GM19468 (cell line): ENCODE measurements around the gene MBNL2.

Experiments
- ATAC-seq: cut with Tn5 transposase; IDR thresholded peaks from one replicate; pipeline ENCODE4 v1.9.1; 2021; ENCODE audit warnings: mild to moderate bottlenecking, moderate library complexity, moderate number of reproducible peaks; ENCODE audit not compliant: unreplicated experiment; ENCODE audit errors: extremely low read depth

Gene MBNL2

DNA sequence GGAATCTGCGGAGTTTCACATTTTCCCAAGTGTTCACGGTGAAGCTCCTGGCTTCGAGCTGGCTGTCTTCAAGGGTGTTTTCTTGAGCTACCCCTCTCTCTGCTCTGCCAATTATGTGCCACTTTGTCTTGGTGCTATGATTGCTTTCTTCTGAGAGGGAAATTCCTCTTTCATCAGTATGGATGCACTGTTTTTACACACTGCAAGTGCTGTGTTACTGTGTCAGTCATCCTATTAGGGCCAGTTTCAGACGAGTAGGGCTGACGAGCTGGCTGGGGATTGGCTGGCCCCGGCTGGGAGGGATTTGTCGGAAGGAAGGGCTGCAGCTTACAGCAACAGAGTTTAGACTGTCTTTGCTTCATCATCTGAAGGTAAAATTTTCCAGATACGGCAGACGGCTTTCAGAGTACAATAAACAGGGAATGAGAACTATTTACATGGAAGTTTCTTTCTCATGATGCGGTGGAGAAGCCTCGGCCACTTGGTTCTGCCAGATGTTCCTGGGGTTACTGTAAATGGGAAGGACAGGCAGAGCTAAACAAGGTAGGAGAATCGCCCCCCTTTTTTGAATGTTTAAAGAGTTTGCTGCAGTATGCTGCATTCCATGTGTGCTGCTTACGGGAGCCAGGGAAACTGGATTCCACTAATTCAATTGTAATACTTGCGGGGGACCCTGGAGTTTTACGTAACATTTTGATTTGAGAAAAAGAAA lies at the start of gene MBNL2:
Gene MBNL2 (plus strand): TSS at position 345 of the 712 bp plus-strand sequence. CDS start 53,903 bp downstream, outside the sequence.
- peak; percentile 98 for ATAC-seq

- ATAC-seq, result no peak
Measured at GRCh38 chr13:97174638-97175037, 47.5 kb upstream of the MBNL2 start.

- ATAC-seq, result no peak
Measured at GRCh38 chr13:97175041-97175440, 47.1 kb upstream of the MBNL2 start.

- no peak for ATAC-seq
Measured at GRCh38 chr13:97179501-97179900, 42.6 kb upstream of the MBNL2 start.

GRCh38 chr13:97182111-97182890 lies 39.8 kb upstream of the MBNL2 start:
- no peak for ATAC-seq

GRCh38 chr13:97185291-97185690 lies 36.8 kb upstream of the MBNL2 start:
- no peak for ATAC-seq

- ATAC-seq, result no peak
Measured at GRCh38 chr13:97185751-97186150, 36.4 kb upstream of the MBNL2 start.

DNA sequence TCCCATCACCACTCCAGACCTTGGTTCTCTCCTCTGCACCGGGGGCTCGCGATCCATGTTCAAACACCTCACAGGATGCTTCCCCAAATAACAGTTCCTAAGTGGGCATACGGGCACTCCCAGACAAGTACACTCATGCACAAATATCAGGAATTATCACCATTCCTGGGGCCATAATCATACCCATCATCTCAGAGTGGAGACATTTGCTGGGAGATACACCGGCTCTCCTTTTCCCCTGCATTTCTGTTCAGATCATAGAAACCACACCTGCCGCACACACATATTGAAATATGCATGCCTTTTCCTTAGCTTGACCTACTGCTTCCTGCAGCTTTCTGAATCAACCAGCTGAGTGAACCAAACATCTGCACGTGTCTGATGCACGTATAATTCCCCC lies 33.9 kb upstream of the MBNL2 start:
- ATAC-seq, result no peak

DNA sequence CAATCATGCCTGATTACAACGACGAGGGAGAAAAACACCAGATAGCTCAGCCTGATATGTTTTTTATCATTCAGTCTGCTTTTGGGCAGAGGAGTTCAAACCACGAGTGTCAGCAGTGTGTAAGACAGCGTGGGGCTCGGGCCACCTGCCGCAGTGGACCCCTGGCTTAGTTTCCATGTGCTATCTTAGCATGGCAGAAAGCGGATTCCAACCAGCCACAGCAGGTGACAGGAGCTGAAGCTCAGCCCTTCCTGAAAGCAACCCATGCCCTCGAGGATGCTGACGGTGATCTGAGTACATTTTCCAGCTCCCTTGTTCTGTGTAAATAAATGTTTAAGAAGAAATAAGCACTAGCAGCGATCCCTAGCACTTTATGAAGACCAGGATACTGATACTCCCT lies 32.2 kb upstream of the MBNL2 start:
- ATAC-seq, result no peak

DNA sequence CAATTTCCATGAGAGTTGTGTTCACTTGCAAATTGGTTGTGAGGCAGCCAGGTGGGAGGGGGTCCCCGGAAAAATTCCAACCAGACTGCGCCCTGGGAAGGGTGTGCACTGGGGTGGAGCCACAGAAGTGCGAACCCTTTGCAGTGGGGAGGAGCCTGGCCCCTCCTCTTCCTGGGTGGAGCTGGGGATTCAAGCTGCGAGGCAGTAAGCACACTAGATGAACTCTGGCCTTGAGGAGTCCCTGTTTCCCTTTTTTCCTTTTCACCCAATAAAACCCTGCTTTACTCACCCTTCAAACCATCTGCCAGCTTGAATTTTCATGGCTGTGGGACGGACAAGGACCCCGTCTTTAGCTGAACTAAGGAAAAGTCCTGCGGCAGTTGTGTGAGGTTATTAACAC lies 31.0 kb upstream of the MBNL2 start:
- ATAC-seq, result no peak

DNA sequence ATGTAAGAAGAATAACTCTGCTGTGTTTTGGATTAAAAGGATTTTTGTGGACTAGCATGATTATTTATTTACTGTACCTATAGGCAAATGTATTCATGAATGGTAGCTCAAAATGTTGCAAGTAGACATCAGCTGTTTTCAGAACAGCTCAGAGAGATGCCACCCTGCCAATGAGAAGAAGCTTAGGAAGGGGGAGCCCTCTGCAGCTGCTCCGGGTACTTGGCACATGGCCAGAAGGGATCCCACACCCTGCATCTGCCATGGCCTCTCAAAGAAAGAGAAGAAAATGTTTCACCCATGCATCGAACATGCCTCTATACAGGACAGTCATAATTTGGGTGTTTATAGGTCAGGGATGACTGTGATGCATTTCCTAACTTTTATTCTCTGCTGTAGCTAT lies 30.5 kb upstream of the MBNL2 start:
- ATAC-seq, result no peak

DNA sequence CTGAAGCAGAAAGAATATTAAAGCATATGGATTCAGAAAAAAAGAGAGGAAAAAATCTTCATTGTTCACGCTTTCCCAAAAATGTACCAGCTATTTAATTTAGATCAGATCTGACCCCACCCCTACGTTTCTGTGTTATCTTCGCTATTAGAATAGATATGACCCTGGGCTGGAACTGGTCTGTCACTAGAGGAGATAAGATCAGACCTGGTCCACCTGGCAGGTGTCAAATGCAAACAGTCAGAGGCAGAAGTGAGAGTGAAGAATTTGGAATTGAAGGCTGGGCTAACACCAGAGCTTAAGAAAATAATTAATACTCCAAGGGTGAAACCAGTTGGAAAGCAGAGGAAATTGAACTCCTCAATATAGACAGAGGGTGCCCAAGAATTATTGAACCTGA lies 30.0 kb upstream of the MBNL2 start:
- ATAC-seq, result no peak

- ATAC-seq, result no peak
Measured at GRCh38 chr13:97193577-97193976, 28.6 kb upstream of the MBNL2 start.

DNA sequence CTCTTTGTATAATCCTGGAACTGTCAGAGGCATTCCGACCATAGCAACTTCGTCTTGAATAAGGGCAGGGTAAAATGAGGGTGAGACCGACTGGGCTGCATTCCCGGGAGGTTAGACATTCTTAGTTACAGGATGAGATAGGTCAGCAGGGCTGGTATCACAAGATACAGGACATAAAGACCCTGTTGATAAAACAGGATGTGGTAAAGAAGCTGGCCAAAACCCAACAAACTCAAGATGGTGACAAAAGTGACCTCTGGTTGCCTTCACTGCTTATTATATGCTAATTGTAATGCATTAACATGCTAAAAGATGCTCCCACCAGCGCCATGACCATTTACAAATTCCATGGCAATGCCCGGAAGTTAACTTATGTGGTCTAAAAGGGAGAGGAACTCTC lies 27.7 kb upstream of the MBNL2 start:
- ATAC-seq, result no peak

- no peak for ATAC-seq
Measured at GRCh38 chr13:97196340-97196739, 25.8 kb upstream of the MBNL2 start.

GRCh38 chr13:97198753-97199152 lies 23.4 kb upstream of the MBNL2 start:
- ATAC-seq, result no peak

- no peak for ATAC-seq
Measured at GRCh38 chr13:97199451-97199850, 22.7 kb upstream of the MBNL2 start.

GRCh38 chr13:97200081-97200942 lies 21.8 kb upstream of the MBNL2 start:
- ATAC-seq, result no peak

DNA sequence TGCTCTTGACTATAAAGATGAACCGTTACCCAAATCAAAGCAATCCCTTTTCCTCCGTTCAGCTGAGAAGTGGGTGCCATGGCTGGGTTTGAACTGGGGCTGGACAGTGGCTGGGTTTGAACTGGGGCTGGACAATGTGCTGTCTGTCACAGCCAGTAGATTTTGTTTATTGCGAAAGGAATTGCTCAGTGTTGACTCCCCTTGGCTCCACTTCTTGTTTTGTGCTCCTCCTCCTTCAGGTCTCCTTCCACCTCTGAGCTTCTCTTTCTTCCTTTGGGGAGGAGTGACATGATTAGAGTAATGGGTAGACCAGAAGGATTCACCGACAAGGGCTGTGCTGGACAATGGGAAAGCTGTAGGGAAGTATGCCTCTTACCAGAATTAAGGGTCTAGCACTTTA lies 19.4 kb upstream of the MBNL2 start:
- no peak for ATAC-seq

GRCh38 chr13:97205465-97205864 lies 16.7 kb upstream of the MBNL2 start:
- ATAC-seq, result no peak

DNA sequence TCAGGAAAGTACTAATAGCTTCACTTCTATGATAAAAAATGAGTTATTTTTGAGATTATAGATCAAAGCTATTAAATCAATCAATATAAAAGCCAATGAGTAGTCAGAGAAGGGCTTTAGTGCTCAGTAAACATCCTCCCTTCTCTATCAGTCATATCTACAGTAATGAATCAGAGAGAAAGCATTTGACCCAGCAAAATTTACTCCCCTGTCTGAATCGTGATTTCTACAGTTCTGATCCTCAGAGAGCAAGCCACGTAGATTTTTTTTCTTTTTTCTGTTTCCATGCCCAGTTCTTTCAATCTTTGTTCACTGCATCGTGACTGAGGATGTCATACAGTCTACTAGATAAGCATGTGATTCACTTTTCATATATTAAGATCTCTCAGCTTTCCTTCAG lies 16.2 kb upstream of the MBNL2 start:
- no peak for ATAC-seq
